A549 (cell line): ENCODE measurements around the gene ZNF57.

Experiments used
- CHD2 ChIP-seq: fragments of 150-350 bp; IDR thresholded peaks from 2 replicates; pipeline ENCODE4 v1.6.1; 2014; ENCODE audit warnings: low read length; ENCODE audit not compliant: partially characterized antibody
- CTCF ChIP-seq: fragments of >200 bp; sonication (Bioruptor Twin); formaldehyde crosslinking; IDR thresholded peaks from 3 replicates; pipeline ENCODE4 v1.5.1; 2016
- EP300 ChIP-seq, 2 experiments: fragments of >200 bp; sonication (Bioruptor Twin); formaldehyde crosslinking; IDR thresholded peaks; 2 replicates in 1 of 2; 3 replicates in 1 of 2; pipeline ENCODE4 v1.6.1; 2016 to 2017
- MYC ChIP-seq: IDR thresholded peaks from 2 replicates; pipeline ENCODE4 v1.6.1; 2012; ENCODE audit warnings: mild to moderate bottlenecking, inconsistent platforms, low read length, improper control_type of control experiment, borderline replicate concordance
- RAD21 ChIP-seq, 2 experiments: fragments of >200 bp in 1 of 2; sonication (Bioruptor Twin) in 1 of 2; formaldehyde crosslinking in 1 of 2; IDR thresholded peaks in 1 of 2; conservative IDR thresholded peaks in 1 of 2; 2 replicates in 1 of 2; 3 replicates in 1 of 2; pipeline ENCODE4 v1.6.1; 2012 to 2018; ENCODE audit warnings: inconsistent platforms in 1 of 2

GRCh38 chr19:2933490-2933910, 32.8 kb downstream of the ZNF57 start:
- no peak for TF ChIP-seq RAD21 (conservative IDR thresholded peaks at IDR 0.05 in 1 of 2, IDR thresholded peaks at IDR 0.05 in 1 of 2)
- TF ChIP-seq CTCF: no peak
- no peak for TF ChIP-seq MYC
- TF ChIP-seq EP300 (IDR thresholded peaks at IDR 0.05): no peak
- TF ChIP-seq CHD2: no peak
